Pulmonary artery endothelial cell (primary cell): ENCODE results near the gene RSPH6A. TPM values are rescaled to one million over a fixed set of nuclear protein-coding genes. Genes with fewer than 3 reads are reported as not detected.

ENCODE experiments used
- DNase-seq: peaks from one replicate; pipeline ENCODE4 v3.0.0-alpha.2; 2011; ENCODE audit warnings: low read depth, low spot score
- total RNA-seq: library from RNA; depleted of rRNA; stranded (reverse); fragments of >200 nt; gene quantifications from 2 replicates; pipeline ENCODE4 v1.2.3, GENCODE V29; 2014

Gene RSPH6A
- total RNA-seq, 1 donor from 2014 or later: 0.07 TPM

DNA sequence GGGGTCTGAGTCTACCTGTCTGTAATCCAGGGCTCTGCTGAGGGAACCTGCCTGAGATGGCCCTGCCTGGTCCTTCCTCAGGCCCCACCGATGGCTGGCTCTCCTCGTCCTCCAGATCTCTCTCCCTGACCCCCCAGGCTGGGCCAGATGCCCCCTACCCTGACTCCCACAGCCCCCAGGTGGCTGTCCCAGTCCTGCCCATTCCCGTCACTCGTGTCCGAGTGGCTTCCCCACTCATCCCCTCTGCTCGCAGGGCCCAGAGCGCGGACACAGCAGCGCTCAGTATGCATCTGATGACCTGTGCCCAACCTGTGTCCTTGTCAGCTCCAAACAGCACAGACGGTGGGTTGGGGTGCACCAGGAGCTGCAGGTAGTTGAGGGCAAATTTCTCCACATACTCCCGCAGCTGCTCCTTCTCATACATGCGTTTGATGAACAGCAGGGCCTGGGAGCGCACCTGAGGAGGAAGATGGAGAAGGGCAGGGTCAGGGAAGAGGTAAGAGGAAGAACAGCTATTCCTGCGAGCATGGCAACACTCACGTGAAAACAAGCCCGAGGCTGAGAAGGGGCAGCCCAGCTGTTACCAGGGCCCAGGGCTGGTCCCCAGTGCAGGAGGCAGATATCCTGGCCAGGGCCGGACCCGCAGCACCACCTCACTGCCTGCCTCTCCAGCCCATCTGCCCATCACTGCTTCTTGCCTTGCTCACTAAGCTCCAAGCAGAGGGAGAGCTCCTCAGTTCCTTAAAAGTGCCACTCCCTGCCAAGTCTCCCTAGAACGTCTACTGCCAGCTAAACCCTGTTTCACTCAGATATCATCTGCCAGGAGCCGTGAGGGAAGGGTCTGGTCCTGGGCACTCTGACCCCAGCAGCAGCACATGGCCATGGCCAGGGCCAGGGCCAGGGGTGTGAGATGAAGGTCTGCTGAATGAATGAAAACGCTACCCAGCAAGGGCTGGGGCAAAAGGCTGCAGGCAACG is 11.1 kb upstream of the RSPH6A start:
- DNase-seq: no peak

DNA sequence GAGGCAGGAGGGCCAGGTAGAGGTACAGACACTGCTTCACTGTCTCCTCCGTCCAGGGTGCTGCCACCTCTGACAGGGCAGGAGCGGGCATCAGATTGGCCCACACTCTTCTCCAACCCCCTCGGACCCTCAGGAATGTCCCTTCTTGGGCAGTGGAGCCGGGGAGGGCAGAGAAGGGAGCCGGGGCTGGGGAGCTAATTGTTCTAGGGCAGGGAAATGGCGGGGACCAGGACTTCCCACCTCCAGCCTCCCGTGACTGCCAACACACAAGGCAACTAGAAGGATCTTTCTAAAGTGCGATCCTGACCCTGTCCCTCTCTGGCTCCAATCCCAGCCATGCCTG is 10.1 kb upstream of the RSPH6A start:
- no peak for DNase-seq

DNA sequence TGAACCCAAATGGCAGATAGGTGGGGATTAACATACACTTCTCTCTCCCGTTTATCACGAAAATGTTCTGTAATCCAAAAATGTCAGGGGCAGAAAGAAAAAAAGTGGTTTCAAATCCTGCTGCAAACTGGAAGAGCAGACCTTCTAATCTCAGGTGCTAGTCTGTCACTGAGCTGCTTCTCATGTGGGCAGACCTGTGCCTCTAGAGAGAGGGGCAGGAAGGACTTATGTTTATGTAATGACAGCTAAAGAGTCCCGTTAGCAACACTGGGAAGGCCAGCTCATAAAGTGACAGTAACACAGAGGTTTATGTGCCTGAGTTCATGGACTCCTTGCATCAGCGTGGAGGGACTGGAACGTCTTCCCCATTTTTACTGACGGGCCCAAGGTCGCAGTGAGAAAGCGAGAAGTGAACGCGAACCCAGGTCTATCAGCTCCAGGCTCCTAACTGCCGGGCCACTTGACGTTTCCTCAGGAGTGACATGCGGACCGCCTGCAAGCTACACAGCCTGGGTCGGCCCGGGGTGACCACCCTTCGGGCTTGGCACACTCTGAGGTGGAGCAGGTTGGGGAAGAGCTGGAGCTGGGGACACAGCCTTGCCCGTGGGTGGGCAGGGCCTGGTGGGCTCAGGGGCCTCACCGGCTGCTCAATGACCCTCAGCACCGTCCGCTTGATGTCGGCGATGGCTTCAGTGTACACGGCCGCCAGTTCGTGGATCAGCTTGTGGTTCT is 9.6 kb upstream of the RSPH6A start:
- no peak for DNase-seq

DNA sequence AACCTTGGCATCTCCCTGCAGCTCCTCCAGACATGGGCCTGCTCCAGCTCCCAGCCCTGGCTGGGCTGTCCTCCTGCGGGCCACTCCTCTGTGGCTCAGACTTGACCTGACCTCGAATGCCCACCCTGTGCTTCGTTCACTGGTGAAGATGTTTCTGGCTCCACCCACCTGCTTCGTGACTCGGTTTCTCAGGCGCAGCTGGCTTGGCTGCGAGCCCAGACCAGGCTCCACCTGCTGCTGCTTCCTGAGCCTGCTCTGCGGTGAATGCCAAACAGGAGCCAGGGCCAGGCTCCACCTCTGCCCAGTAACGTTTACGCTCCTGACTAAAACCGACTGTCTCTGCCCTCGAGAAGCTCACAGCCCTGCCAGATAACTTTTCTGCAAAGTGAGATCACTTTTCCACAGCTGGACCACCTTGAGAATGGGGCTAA is 8.9 kb upstream of the RSPH6A start:
- no peak for DNase-seq

DNA sequence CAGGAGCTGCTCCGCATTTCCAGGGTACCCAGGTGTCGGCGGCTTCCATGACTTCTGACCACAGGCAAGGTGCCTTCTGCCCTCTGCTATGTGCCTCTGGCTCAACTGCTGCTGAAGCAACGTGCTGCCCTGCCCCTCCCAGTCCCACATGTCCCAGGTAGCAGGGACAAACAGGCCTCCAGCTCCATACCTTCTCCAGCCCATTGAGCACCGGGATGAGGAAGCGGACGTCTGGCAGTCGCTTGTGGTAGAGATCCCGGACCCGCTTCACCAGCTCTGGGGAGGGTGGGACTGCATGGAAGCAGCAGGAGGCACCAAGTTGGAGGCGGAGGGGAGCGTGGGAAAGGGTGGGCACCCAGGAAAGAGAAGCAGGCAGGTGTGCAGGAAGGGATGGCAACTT is 8.1 kb upstream of the RSPH6A start:
- no peak for DNase-seq

DNA sequence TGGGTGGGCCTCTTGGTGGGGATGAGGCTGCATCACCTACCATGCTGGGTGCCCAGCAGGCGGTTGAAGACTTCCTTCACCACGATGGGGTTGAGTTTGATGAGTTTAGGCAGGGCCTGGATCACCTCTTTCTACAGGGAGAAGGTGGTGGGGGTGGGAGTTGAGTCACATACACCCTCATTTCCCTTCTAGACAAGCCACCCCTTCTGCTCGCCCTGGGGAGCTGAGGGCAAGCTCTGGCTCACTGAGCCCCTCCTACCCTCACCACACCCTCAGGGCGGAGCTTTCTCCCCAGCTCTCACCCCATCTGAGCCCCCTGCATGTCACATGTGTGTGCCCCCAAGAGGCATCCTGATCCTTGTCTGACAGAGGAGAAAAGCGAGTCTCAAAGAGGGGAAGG is 7.6 kb upstream of the RSPH6A start:
- DNase-seq: no peak

DNA sequence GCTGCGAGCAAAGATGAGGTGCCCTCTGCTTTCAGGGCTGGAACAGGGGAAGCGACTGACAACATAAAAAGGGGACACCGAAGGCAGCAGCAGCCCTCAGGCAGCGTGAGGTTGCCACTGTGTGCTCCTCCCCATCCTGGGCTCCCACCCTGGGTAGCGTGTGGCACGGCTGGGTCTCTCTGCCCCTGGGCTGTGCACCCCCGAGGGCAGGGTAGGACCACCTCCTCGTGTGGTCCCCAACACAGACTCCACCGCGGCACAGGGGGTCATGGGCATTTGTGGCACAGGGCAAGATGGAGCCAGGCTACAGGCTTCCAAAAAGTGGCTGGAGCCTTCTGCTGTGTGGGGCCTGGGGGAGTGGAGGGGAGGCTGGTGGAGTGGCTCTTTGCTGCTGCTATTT is 6.5 kb upstream of the RSPH6A start:
- no peak for DNase-seq

DNA sequence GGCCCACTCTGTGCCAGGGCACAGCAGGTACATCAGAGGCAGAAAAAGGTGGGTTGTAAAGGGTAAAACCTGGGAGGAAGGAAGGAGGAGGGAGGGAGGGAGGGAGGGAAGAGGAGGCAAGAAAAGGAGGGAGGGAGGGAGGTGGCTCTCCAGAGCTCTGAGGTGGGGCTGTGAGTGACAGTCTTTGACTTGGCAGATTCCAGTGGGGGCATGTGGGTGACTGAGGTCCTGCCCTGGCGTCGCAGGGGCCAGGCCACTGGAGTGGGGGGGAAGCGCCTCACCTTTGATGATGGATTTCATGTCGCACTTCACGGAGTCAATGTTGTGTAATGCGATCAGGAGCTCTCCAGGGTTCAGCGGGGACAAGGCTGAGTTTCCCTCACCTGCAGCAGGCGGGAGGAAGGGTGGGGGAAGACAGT is 6.0 kb upstream of the RSPH6A start:
- no peak for DNase-seq

DNA sequence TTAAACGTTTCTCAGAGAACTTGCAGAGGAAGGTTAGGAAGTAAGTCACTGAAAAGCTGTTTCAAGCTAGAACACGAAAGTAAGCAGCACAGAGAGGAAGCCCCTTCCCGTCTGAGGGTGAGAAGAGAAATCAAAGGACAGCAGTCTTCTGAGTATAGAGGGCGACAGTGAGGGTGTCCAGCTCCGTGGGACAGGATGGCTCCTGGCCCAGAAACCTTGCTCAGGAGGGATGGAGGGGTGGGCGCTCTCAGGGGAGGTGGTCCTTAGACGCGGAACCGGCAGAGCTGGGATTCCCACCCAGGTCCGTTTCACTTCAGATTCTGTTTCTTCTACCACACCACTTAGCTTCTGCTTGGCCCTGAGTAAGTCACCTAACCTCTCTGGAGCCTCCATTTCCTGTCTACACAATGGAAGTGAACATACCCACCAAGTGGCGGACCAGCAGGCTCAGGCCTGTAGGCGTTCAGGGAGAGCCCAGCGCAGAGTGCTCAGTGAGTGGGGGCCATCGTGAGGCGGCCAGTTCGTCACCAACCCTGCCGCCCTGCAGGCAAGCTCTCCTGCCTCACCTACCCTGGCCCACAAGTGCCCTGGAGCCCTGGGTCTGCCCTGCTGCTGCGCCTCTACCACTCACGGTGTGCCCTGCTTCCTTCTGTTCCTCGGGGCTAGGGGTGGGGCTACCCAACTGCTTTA is 5.5 kb upstream of the RSPH6A start:
- DNase-seq: no peak

DNA sequence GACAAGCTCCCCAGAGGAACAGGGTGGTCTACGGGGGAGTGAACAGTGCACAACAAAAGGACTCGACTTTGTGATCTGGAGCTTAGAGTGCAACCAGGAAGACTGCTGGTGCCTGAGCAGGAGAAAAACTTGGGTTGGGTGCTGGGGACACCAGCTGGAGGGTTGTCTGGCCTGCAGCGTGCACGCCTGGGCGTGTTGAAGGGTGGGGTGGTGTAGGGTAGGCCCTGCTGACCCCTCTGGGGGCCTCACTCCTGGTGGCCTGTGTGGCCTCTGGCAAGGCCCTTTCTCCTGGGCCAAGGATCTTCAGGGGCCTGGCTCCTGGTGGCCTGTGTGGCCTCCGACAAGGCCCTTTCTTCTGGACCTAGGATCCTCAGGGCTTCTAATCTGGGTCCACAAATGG is 4.7 kb upstream of the RSPH6A start:
- no peak for DNase-seq

DNA sequence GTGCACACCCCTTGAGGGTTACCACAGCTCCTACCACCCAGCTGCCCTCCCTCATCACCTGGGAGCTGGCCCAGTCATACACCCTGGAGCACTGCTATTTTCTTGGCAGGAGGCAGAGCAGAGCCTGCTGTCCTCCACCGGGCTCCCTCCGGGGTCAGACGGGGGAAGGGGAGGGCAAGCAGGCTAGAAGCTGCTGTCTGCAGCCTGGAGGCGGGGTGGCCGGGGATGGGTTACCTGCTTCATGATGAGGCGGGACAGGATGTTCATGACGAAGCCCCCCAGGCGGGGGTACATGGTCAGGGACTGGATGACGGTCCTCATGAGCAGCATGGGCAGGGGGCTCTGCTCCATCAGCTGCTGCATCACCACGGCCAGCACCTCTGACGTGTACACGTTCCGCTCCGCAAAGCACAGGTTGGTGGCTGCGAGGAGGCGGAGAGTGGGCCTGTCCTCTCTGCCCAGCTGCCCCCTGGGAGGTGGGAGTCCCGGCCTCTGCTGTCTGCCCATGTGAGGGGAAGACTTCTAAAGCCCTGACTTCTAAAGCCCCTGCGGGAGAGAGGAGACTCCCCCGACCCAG is 2.7 kb upstream of the RSPH6A start:
- no peak for DNase-seq

DNA sequence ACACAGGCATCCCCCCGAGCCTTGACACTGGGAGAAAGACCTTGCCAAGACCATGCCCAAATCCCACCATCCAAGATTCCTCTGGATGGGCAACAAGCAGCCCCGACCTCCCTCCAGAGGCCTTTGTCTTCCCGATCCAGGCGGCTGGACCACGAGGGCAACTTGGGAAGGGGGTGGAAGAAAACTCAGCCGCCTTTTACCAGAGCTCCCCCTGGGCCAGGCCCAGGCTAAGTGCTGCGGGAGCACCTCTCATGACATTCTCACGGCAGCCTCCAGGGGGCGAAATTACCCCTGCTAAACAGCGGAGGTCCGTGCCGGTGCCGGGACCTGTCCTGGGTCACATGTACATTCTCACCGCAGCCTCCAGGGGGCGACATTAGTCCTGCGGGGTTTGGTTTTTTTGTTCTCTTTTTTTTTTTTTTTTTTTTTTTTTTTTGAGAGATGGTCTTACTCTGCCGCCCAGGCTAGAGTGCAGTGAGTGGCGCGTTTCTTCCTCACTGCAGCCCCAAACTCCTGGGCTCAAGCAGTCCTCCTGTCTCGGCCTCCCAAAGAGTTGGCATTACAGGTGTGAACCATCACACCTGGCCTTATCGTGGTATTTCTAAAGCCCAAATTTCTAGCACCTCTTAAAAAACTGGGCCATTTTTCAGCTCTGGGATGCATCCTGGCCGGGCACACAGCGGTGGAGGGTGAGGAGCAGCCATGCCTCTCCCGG is 2.1 kb upstream of the RSPH6A start:
- peak; percentile 73 for DNase-seq

DNA sequence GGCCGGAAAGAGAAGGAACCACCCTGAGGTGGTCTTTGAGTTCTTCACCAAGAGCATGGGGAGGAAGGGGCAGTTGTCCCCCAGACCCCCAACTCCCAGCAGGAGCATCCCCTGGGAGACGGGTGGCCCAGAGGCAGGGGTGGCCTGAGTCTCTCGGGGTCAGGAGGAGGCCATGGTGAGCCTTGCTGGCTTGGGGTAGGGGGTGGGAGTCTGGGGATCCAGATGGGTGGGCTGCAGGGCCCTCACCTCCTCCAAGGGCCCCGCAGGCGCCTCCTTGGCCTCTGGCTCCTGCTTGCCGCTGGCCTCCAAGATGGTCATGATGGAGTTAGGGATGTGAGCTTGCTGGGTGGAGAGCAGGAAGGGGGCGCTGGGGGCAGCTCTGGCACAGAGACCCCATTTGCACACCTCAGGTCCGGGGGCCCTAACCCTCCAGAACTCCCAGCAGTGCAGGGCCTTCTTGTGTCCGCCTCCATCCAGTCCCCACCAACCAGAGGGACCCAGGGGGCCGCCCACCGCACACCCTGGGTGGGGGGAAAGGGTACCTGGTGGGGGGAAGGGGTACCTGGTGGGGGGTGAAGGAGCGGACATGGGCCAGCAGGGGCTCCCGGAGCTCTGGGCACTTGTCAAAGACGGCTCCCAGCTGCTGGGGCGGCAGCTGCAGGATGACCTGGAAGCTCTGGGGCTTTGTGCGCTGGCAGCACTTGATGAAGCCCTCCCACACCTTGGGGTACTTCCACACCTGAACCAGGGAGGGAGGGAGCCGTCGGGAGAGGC is 1.3 kb upstream of the RSPH6A start:
- DNase-seq: no peak

DNA sequence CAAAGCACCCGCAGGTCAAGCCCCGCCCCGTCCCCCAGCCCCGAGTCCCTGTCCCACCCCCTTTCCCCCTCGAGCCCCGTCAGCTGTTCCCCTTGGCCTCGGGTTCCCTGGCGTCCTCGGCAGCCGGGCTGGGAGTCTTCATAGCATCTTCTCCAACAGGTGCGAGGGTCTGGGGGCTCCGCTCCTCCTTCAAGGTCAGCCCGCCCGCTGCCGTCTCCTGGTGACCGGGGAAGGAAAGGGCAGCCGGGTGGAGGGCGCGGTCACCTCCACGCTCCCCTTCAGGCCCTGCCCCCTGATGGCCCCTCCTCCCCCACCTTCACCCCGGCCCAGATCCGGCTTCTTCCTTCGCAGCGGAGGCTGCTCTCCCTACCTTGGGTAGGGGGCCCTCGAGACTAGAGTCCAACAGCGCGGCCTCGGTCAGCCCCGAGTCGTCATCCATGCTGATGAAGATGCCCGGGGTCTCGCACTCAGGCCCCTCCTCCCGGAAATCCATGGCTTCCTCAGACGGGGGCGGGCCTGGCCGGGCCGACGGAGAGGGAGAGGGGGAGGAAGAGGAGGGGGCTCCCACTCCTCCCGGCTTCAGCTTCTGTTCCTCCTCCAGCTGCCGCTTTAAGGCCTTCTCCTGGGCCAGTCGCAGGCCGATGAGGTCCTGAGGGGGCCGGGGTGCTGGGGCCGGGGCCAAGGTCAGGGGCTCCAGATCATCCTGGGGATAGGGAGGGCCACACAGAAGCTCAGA is 541 bp upstream of the RSPH6A start:
- DNase-seq: no peak

DNA sequence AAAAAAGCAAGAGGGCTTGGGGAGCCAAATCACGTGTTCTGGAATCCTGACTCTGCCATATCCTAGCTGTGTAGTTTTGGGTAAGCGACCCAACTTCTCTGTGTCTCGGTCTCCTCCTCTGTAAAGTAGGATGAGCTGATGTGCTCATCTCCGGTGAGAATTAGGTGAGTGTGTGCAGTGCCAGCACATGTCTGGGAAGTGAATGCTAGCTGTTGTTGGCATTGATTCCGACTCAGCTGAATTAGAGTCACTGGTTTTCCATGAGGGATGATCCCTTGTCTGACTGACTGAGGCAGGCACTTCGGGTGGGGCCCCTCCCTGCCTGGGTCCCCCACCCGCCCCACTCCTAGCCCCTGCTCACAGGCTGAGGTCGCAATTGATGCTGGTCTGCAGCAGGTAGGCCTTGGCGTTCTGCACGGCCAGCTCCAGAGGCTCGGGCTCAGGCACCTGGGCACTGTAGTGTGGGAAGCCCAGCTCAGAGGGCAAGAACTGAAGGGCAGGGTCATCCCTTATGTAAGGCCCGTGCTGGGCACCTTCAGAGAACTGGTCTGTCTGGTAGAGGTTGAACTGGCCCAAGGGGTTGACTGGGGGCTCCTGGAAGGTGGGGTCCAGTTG is 835 bp downstream of the RSPH6A start:
- DNase-seq: no peak

DNA sequence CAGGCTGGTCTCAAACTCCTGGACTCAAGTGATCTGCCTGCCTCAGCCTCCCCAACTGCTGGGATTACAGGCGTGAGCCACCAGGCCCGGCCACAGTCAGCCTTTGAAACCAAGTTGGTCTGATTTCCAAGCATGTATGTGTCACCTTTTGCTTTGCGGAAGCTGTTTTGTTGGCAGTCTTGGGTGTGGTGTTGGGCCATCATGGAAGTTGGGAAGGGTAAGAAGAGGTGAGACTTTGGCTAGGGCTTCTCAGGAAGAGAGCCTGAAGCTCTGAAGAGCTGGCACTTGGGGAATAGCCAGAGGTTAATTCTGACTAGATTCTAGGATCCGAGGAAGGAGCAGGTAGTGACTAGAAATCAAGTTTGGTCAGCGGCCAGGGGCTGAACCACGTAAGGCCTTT is 2.8 kb downstream of the RSPH6A start:
- no peak for DNase-seq

DNA sequence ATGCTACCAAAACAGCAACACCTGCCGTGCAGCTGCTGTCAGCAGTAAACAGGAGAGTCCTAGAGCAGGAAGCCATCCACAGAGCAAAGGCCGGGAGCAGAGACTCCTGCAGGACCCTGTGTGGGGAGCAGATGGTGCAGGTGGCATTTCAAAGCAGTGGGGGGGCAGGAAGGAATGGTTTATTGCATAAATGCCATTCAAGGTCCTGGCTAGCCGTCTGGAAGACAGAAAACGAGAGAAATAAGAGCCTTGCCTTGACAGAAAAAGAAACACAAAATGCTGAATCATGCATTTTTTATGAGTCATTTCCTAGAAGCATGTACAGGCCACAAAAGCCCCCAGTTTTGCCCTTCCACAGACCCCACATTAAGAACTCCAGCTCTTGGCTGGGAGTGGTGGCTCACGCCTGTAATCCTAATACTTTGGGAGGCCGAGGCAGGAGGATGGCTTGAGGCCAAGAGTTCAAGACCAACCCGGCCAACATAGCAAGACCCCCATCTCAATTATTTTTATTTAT is 5.4 kb downstream of the RSPH6A start:
- DNase-seq: no peak

DNA sequence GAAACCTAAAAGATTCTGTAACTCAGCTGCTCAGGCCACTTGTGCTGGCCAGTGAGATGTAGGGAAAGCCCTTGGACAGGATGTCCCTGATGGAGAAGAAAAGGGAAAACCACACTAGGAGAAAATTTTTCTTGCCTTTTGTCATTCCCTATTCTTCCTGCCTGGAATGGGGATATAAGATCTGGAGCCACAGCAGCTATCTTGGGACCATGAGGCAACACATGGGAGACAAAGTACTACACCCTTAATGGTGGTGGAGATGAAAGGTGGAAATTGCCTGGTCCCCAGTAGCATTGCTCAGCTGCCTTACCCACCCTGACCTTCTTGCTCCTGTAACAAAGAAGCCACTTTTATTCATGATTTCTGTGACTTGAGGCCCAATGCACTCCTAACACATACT is 9.4 kb downstream of the RSPH6A start:
- DNase-seq: no peak

DNA sequence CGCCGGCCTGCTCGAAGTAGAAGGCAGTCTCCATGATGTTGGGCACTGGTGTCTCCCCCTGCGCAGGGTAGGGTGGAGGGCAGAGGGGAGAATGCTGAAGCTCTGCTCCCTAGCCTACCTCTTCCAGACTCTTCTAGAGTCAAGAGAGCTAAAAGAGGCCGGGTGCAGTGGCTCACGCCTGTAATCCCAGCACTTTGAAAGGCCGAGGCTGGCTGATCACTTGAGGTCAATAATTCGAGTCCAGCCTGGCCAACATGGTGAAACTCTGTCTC is 10.2 kb downstream of the RSPH6A start:
- DNase-seq: no peak
